CMK (cell line): ENCODE measurements around the gene PLCB2.

Experiments
- DNase-seq: peaks from one replicate; pipeline ENCODE4 v3.0.0-alpha.2; 2010; ENCODE audit warnings: low read depth

PLCB2 gene

DNA sequence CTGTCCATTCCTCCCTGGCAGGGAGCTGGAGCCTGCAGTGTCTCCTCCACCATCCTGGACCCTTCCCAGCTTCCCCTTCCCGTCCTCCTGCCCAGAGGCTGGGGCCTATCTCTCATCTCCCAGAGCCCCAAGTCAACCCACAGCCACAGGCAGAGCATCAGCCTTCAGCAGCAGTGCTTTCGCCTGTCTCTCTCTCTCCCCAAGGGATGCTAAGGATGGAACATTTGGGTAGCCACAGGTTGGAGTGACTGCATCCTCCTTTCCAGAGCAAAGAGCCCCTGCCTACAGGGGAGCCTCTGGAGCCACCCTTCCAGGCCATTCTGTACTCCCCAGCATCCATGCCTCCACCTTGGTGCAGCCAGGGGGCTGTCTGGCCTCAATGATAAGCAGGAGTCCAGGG, 4.2 kb downstream of the PLCB2 start:
- no peak for DNase-seq

DNA sequence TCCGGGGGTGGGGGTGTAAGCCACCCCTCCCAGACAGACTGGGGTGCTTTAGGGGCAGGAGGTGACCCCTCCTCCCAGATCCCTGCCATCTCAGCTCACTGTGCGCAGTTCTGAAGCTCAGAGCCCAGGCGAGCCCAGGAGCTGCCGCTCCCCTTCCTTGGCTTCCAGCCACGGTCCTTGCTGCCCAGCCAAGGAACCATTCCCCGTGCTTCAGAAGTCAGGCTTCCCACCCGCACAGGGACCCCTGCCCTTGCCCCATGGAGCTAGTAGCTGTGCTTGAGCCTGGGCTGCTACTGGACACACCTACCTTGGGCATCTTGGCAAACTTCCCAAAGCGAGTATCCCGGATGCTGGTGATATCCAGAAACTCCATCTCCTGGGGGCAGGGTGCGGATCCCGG, 4.8 kb downstream of the PLCB2 start:
- DNase-seq: no peak

- DNase-seq: no peak
Observed at GRCh38 chr15:40302288-40302886, 5.3 kb downstream of the PLCB2 start.

GRCh38 chr15:40301467-40302179, 6.1 kb downstream of the PLCB2 start:
- DNase-seq: no peak

- DNase-seq: no peak
Observed at GRCh38 chr15:40300771-40301170, 7.0 kb downstream of the PLCB2 start.

- no peak for DNase-seq
Observed at GRCh38 chr15:40300367-40300766, 7.4 kb downstream of the PLCB2 start.

DNA sequence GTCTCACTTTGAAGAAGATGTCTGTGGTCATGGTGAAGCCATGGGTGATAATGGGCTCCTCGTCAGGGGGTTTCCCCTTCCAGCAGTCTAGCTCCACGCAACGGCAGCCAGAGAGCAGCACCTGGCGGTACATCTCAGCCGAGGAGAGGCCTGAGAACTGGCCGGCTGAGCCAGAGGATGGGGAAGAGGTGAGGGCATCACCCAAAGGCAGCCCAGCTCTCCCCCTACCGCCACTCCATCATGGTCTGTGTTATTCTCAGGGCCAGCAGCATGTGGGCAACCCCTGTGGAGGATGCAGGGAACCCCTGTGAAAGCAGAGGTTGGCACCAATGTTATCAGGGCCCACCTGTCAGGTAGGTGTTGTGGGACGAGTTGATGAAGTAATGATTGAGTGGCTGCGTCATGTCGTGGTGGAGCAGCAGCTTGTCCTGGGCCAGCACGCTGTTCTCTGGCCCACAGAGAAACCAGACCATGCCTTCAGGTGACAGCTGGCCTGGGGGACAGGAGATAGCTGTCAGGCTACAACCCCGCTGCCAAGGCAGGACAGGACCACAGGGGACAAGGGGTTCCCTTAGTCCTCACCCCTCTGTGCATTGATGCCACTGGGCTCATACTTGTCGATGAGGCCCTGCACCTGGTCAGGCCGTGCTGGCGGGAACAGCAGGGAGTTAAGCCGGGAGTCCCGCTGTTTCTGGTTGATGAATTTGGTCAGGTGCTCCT, 9.4 kb downstream of the PLCB2 start:
- no peak for DNase-seq

- DNase-seq: no peak
Observed at GRCh38 chr15:40297356-40297755, 10.4 kb downstream of the PLCB2 start.

GRCh38 chr15:40296561-40297230, 11.0 kb downstream of the PLCB2 start:
- DNase-seq: no peak

DNA sequence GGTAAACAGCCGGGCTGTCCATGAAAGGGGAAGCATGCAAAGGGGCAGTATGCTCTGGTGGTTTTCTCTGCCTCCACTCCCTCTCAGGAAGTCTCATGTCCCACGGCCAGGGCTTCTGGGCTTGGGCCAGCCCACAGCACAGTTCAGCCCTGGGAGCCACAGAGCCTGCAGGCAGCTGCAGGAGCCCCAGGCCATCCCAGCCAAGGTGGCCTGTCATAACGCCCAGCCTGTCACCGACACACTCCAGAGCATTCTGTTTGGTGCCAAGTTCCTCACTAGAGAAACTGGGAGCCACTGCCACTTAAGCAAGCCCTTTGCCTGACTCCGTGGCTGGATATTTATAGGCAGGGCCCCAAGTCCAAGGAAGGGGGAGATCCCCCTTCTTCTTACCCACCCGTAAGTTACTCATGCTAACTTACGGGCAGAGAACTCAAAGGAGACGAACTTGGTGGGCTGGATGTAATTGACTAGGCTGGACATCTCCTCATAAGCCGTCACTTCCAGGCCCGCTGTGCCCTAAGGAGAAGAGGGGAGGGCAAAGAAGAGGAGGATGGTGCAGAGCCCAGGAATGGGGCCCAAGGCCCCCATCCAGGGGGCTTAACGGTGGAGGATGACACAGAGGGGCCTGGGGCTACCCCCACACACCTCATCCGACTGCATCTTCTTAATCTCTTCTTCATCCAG, 11.7 kb downstream of the PLCB2 start:
- DNase-seq: no peak

DNA sequence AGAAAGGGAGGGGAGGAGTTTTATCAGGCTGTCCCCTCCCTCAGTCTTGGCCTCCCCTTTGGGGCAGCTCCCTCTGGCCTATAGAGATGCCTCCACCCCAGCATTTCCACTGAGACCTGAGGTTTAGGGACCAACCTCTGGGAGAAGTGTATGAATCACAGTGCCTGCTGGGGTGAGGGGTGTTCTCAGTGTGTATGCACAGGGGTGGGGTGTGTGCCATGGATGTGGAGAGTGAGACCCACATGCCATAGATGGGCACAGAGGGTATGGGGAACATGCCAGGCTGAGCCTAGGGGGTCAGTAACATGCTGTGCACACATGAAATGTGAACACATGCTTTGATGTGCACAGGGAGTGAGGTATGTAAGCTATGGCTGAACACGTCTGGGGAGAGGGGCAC, 12.4 kb downstream of the PLCB2 start:
- no peak for DNase-seq

GRCh38 chr15:40293905-40294895, 13.5 kb downstream of the PLCB2 start:
- no peak for DNase-seq

GRCh38 chr15:40293006-40293405, 14.7 kb downstream of the PLCB2 start:
- DNase-seq: no peak

DNA sequence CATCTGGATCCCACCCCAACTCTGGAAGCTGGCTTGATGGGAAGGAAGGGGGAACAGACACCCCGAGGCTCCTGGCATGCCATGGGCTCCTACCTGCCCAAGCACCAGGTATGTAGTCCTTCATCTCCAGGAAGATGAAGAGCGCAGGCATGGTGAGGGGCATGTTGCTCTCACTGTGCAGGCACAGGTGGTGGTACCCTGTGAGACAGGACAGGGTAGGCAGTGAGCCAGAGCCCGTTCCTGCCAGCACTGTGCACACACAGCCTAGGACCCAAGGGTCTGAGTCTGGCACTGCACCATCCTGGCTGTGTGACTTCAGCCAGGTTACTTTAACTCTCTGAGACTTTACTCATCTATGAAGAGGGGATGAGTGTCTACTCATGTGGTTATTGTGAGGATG, 15.5 kb downstream of the PLCB2 start:
- no peak for DNase-seq

- no peak for DNase-seq
Observed at GRCh38 chr15:40290918-40291574, 16.7 kb downstream of the PLCB2 start.

DNA sequence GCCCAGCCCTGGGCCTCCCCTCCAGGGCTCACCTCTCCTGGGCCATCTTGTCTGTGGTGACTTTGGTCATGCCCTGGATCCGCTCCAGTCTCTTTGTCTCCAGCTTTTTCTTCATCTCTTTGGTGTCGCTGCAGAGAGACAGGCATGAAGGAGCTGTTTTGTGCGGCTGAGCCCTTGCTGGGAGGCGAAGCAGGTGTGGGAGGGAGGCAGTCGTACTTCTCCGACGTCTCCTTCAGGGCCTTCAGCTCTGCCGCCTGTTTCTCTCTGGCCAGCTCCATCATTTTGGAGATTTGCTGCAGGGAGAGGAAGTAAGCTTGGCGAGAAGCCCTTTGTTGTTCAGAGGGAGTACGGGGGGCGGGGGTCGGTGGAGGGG, 17.2 kb downstream of the PLCB2 start:
- DNase-seq: no peak

DNA sequence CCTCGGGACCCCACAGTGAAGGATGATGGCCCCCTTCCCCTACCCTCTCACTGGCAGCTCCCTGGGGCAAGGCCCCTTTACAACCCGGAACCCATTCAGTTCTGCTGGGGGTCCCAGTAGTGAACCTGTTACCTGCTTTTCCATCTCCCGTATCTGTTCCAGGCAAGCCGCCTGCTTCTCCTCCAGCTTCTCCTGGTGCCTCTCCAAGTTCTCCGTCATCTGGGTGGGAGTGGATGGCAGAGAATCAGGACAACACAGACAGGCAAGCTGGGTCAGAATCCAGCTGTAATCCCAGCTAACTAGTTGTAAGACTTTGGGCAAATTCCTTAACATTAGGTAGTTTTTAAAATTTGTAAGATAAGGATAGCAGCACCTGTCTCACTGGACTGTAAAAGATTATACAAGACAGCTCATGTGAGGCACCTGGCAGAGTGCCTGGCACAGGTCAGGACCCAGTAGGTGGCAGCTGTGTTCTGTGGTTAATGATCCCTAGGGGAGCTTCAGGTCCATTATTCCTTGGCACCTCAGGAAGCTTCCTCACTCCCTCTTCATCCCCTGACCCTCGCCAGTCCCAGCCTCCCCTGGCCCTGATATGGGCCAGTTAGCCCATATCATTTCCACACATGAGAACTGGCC, 18.5 kb downstream of the PLCB2 start:
- no peak for DNase-seq

DNA sequence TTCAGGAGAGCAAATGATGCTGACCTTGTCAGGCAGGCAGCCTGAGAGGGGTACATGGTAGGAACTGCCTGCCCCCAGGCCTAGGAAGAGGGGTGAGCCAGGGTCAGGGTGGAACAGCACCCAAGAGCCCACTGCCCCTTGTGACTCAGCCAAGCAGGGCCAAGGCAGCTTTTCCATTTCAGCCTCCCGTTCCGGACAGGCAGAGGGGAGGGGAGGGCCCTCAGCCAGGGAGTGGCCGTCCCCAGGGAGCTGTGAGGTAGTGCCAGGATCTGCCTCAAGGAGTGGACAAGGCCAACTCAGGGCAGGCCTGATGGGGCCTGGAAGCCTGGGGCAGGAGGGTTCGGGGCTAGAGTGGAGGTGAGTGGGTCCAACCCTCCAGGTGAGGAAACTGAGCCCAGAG, 19.8 kb downstream of the PLCB2 start:
- no peak for DNase-seq

DNA sequence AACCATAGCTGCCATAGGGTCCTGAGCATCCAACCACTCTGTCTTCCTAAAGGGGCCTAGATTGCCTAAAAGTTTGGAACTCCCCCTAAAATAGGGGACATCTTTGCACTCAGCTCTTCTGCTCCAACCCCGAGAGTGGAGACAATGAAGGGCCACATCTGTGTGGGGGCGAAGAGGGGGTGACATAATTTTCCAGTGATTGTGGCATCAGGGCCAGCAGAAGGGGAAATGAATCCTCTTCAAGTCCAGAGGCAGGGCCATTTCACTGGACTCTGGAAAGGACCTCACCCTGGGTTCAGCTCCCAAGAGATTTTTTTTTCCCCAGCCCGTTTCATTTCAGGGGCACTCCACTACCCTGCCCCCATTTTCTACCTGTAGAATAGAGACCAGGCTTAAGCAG, 20.2 kb downstream of the PLCB2 start:
- no peak for DNase-seq

GRCh38 chr15:40286794-40287193, 20.9 kb downstream of the PLCB2 start:
- DNase-seq: no peak
